ENCODE results near the gene FRAS1. TPM values are rescaled to one million over a fixed set of nuclear protein-coding genes. Genes with fewer than 3 reads are reported as not detected.
"Not testable (repeated sequence)": the region's sequence is repeated elsewhere in the genome, so short reads cannot be mapped to it uniquely, and the experiment has no call there.

Gene FRAS1
- total RNA-seq, 1 experiment from 2014 or later, result 2.1 TPM

DNA sequence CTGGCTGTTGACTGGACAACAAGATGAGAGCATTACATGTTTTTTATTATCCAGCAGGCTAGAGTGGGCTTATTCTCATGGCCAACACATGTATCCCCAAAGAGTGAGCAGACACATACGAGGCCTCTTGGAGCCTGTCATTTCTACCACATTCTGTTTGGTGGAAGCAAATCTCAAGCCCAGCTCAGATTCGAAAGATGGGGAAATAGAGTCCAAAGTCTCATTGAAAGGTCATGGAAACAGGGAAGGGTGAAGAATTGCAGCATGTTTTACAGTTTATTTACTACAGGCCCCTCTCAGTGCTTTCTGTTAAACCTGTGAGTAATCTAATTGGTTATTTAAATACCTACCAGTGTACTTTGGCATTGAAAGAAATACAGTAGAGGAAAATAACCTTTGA lies 108.6 kb downstream of the FRAS1 start:
- DNase-seq (ENCODE audit: low read depth), result no peak

DNA sequence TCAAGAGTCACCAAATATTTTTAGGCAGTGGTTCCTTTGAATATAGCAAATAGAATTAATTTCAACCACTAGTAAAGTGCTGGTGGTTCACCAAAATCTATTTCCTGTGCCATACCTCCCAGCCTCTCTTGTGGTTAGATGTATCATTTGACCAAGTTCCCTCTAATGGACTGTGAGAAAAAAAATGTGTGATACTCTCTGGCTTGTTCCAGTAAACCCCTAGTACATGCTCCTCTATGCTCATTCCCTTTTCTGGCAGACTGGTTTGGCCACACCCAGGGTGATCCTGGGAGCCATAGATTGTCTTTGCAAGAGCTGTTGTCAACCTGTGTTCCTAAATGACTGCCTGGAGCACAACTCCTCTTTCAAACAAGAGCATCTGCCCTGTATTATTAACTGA lies 109.5 kb downstream of the FRAS1 start:
- peak; percentile 61 for DNase-seq (ENCODE audit: low read depth)

- peak; percentile 32 for DNase-seq (ENCODE audit: low read depth)
Observed at GRCh38 chr4:78167510-78167909, 110.4 kb downstream of the FRAS1 start.

DNA sequence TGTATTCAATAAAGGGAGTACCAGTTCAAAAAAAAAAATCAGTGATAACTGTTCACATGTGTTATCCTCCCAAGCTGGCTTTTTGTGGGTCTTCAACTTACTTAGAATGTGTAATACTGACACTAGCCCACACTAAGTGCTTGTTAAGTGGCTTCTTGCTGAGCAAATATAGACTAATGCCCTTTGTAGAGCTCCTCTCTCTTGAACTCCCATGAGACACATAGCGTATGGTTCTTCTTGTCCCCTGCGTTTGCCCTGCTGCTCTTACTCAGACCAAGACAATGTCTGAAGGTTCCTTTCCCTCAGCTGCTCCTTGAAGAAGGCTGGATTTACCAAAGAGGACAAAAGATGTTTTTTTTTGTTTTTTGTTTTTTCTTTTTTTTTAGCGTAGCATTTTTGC lies 110.9 kb downstream of the FRAS1 start:
- DNase-seq (ENCODE audit: low read depth), result no peak

GRCh38 chr4:78169728-78170127 lies 112.6 kb downstream of the FRAS1 start:
- no peak for DNase-seq (ENCODE audit: low read depth)

- no peak for DNase-seq (ENCODE audit: low read depth)
Observed at GRCh38 chr4:78171482-78171881, 114.4 kb downstream of the FRAS1 start.

- DNase-seq (ENCODE audit: low read depth), result no peak
Observed at GRCh38 chr4:78174891-78175290, 117.8 kb downstream of the FRAS1 start.

DNA sequence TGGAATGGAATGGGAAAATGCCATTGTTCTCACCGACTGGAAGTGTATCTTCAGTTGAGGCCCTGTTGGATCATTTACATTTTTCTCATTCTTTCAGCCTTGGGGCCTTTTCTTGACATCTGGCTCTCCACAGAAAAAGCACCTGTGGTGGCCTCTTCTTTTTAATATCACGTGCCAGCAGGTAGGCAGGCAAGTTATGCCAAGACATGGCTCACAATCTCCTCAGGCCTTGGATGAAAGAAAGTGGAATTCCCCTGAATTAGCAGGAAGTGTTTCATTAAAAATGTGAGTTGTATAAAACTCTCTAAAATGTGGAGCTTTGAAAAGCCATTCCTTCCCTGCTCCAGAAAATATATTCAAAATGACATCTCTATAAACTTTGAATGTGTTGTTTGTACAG lies 122.1 kb downstream of the FRAS1 start:
- DNase-seq (ENCODE audit: low read depth), result no peak

- DNase-seq (ENCODE audit: low read depth), result not testable (repeated sequence)
Observed at GRCh38 chr4:78181681-78182234, 124.6 kb downstream of the FRAS1 start.

DNA sequence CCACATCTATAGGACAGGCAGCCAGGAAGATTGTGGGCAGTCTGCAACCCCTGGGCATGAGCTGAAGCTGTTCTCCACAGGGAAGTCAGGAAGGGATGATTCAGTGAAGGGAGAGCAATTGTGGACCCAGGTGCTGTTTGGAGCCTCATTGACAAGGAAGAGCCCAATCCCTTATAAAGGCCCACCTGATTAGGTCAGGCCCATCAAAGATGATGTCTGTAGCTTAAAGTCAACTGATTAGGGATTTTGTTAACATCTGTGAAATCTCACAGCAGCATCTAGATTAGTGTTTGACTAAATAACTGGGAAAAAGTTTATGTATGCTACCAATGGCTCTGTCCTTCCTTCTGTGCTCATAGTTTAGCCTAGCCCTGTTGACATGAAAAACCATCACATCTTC lies 127.5 kb downstream of the FRAS1 start:
- no peak for DNase-seq (ENCODE audit: low read depth)

DNA sequence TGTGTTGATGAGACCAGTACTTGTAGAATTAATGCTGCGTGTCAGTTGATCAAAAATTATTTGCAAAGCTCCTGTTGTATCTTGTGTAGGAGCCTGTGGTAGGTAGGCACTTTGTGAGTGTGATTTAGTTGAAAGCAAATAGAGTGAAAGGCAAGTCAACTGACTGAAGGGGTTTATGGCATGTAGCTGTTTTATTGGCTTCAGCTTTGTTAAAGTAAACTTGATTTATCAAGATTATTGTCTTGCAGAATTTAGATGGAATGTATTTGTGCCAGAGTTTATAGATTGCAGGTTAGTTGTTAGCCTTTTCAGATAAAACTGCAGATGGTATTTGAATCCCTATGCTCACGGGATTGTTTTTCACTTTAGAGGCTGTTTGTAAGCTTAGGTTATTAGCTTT lies 128.0 kb downstream of the FRAS1 start:
- DNase-seq (ENCODE audit: low read depth), result no peak

- no peak for DNase-seq (ENCODE audit: low read depth)
Observed at GRCh38 chr4:78186597-78187543, 129.7 kb downstream of the FRAS1 start.

DNA sequence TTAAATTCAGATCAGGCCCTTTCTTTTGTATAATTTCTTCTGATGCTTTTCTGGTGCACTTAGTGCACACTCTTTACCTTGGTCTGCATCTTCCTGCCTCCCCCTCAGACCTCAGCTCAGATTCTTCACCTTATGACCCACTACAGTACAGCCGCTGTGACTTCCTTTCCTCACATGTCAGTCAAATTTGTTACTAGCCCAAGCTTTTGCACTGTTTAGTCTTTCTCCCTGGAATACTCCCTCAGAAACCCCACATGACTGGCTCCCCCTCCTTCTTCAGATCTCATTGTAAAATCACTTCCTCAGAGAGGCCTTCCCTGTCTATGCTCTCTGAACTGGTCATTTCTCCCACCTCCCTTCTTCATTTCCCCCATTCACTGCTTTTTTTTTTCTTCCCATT lies 132.9 kb downstream of the FRAS1 start:
- no peak for DNase-seq (ENCODE audit: low read depth)

DNA sequence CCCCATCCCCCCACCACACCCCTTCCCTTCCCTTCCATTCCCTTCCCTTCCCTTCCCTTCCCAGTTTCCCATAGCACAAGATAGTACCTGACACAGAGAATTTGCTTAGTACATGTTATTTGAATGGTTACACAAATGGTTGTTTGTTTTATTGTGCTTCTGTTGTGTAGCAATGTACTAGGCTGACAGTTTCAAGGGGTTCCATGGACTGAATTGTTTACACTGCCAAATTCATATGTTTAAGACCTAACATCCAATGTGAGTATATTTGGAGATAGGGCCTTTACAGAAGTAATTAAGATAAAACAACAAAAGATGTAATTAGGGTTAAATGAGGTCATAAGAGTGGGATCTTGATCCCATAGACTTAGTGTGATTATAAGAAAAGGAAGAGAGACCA lies 133.5 kb downstream of the FRAS1 start:
- DNase-seq (ENCODE audit: low read depth), result no peak

DNA sequence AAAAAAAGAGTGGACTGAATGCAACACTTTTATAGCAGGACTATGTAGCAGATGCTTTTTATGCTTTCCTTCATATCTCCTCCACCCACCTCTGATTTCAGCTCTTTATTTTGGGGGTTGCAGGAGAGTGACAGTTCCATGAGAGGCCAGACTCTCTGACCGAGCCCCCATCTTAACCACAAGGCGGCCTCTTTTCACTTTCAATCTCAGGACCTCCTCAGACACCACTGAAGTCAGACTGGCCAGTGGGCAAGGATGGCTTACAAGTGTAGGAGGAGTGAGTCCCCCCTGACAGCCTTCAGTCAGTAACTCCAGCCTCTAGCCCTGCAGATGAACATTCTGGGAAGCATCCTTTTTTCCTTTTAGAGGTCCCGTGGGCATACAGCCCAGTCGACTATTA lies 140.8 kb downstream of the FRAS1 start:
- DNase-seq (ENCODE audit: low read depth), result peak; percentile 5

DNA sequence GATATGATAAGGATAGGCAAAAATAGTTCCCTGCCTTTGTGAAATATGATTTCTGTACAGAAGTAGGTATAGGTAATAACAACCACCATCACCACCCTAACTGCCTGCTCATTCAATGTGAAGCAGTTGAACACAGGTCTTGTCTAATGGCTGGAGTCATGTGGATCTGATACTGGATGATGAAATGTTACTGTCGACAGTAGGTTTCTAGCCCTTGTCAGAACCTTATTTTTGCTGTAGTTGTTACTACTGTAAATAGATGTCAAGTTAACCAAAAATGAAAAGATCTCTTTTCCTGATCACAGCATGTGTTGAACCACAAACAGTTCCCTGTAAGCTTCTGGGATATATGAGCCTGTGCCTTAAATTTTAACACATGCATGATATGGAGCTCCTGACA lies 142.9 kb downstream of the FRAS1 start:
- DNase-seq (ENCODE audit: low read depth), result no peak

- no peak for DNase-seq (ENCODE audit: low read depth)
Observed at GRCh38 chr4:78200949-78201348, 143.8 kb downstream of the FRAS1 start.

DNA sequence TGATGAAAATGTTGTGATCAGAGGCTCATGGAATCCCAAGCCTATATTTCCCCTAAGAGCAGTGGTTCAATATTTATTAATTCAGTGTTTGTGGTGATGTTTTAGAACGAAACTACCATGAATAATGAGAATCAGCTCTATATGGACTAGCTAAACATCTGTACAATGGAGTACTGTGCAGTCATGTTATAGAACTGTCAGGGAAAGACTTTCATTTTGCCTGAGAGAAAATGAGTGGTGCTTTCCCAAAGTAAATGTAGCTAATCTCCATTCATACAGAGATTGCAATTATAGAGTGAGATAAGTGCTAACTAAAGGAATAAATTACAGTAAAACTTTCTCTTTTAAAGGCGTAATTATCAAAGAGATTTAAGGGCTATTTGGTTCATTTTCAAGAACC lies 147.1 kb downstream of the FRAS1 start:
- DNase-seq (ENCODE audit: low read depth), result no peak

GRCh38 chr4:78205591-78205990 lies 148.5 kb downstream of the FRAS1 start:
- DNase-seq (ENCODE audit: low read depth), result peak; percentile 36

DNA sequence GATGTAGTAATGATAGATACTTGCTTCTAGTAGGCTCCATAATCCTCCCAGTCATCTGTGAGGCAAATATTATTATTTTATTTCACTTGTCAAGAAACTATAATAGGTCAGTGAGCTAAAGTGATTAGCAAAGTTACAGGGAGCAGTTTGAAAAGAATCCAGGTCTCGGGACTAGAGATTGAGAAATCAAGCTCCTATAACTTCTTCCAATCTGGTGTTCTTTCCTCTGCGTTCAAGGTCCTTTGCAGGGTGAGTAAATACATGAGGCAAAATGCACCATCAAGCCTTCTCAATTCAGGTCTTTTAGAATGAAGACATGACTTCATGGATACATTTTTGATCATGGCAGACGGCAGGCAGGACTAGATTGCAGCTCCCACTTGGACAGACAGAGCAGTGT lies 150.4 kb downstream of the FRAS1 start:
- DNase-seq (ENCODE audit: low read depth), result no peak

DNA sequence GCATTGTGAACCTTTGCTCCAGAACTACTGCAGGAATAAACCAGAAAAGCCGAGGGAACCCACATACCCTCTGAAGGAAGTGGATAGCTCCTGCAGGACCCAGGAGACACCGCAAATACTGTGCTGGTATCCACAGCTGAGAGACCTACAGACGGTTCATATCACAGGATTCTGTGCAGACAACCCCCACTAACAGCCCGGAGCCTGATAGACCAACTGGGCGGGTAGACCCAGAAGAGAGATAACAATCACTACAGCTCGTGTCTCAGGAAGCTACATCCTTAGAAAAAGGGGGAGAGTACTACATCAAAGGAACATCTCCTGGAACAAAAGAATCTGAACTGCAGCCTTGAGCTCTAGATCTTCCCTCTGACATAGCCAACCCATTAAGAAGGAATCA lies 150.8 kb downstream of the FRAS1 start:
- DNase-seq (ENCODE audit: low read depth), result no peak

GRCh38 chr4:78208896-78209295 lies 151.8 kb downstream of the FRAS1 start:
- DNase-seq (ENCODE audit: low read depth), result not testable (repeated sequence)
